ENCODE results near the gene RASL10B.
A peak's percentile ranks its signal among the peaks of the same experiment; 100 is the strongest.
"Not testable (repeated sequence)": the region's sequence is repeated elsewhere in the genome, so short reads cannot be mapped to it uniquely, and the experiment has no call there.

The RASL10B gene

DNA sequence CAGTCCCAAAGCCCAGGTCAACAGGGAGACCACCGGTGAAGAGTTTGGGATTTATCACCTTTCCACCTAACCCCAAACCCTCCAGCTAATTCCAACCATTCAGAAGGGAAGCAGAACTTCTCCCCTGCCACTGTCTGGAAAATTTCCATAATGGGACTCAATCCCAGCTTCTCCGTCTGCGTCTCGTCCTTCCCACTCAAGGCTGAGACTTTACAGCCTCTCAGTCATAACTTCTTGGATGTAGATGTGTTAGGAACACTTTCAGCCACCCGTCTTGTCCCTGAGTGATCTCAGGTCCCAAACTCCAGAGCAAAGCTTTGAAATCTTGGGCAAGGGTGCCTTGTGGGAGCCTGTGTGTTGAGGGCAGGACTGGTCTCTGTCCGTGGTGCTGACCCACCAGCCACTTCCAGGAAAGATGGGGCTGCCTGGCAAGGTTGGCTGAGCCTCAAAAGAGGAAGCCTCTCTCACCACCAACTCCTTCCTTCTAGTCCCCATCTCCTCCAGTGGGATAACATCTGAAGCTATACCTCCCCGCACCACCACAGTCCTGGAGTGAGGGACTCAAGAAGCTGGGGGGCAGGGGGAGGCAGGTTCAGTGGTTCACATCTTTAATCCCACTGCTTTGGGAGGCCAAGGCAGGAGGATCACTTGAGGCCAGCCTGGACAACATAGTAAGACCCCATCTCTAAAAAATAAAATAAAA lies 12.3 kb downstream of the RASL10B start:
- DNase-seq, result no peak

DNA sequence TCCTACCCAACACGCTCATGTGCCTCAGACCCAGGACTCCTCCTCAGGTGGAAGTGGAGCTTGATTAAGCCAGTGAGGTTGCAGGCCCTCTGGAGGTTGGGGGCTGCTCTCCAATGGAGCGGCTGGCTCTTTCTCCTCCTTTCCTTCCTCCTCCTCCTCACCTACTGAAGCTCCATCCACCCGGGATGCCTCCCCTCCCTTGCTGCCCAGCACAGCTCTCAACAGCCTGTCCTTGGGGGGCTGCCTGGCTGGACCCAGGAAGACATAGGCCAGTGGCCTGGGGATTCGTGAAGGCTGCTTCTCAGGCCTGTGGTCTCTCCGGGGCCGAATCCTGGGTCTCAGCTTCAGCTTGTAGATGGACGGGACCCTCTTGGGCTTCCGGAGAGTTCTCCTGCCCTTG lies 13.4 kb downstream of the RASL10B start:
- DNase-seq, result no peak

DNA sequence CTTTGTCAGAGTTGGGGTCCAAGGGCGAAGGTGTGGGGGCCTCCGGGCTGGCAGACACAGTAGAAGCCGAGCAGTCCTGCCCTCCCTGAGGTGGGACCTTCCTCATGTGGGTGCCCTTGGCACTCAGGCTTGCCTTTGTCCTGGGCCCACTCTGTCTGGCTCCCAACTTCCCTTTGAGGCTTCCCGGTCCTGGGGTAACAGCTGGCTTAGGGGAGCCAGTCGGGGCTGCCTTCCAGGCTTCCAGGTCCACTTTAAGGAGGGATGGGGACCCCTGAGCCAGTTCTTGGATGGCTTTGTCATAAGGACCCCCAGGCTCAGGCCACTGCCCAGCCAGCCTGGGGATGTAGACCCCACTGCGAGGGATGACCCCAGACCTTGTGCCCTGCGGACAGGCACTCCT lies 13.8 kb downstream of the RASL10B start:
- no peak for DNase-seq

DNA sequence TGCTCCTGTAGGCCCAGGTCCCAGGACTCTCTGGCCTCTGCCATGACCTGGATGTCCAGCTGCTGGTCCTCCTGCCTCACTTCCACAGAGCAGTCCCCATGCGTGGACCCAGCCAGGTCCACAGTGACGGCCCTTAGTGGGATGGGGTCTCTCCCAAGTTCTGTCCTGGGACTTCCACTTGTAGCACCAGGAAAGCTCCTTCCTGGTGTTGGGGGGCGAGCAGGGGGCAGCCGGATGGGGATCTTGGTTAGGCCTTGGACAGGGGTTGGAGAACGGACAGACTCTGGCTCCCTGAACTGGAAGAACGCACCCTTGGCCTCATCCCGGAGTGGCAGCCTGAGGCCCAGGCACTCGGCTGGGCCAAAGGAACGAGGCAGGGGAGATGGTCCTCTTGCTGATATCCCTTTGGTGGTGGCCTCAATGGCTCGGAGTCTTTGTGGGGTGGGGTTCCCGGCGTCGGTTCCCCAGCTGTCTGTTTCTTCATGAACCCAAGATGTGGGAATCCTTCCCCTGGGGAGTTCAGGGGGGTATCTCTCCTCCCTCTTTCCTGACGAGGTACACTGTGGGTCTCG lies 14.4 kb downstream of the RASL10B start:
- no peak for DNase-seq

GRCh38 chr17:35747540-35748017 lies 16.1 kb downstream of the RASL10B start:
- DNase-seq, result peak; percentile 84

- no peak for DNase-seq
Measured at GRCh38 chr17:35748341-35748841, 17.0 kb downstream of the RASL10B start.

DNA sequence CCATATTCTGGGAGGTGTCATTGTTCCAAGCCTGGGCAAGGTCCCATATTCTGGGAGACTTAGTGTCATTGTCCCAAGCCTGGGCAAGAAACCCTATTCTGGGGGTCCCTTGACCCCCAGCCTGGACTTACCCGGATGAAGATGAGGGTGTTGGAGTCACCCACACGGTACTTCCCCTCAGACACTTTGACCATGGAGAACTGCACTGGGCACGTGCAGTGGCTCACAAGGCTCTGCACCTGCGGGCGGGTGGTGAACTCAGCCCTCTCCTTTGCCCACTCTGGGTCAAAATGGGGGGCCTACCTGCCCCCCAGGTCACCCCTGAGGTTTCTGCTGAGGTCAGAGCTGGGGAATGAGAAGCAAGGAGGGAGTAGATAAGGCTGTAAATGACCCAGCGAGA lies 17.5 kb downstream of the RASL10B start:
- DNase-seq, result no peak

DNA sequence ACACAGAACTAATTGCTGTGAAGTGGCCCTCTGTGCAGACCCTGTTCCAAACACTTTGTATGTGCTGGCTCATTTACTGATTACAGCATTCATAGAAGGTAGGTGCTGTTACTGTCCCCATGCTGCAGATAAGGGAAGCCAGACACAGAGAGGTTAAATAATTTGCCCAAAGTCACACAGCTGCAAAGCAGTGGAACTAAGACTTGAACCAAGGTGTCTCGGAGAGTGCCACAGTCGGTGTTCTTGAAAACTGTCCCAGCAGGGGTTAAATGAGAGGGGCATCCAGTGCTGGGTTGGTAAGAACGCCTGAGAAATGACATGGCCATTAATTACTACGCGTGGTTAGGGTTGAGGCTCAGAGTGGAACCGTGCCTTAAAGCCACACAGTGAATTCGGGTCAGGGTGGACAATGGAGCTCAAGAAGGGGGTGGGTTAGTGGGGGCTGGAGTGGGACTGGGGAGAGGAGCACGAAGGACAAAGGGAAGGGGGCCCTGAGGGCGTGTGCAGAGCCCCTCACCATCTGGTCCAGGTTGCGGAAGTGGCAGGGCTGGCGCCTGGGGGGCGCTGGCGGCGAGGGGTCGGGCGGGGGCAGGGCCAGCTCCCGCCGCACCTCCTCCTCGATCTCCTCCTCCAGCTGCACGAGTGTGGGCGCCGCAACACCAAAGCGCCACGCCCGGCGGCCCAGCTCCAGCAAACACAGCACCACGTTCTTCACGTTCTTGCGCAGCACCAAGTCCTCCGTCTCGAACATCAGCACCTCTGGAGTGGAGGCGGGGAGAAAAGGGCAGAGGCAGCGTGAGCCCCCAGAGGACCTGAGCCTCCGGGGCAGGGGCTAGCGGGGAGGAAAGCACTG lies 18.3 kb downstream of the RASL10B start:
- DNase-seq, result no peak

GRCh38 chr17:35750526-35751395 lies 19.3 kb downstream of the RASL10B start:
- DNase-seq, result no peak

GRCh38 chr17:35751541-35751940 lies 20.1 kb downstream of the RASL10B start:
- not testable (repeated sequence) for DNase-seq

GRCh38 chr17:35752471-35752870 lies 21.0 kb downstream of the RASL10B start:
- DNase-seq, result no peak

DNA sequence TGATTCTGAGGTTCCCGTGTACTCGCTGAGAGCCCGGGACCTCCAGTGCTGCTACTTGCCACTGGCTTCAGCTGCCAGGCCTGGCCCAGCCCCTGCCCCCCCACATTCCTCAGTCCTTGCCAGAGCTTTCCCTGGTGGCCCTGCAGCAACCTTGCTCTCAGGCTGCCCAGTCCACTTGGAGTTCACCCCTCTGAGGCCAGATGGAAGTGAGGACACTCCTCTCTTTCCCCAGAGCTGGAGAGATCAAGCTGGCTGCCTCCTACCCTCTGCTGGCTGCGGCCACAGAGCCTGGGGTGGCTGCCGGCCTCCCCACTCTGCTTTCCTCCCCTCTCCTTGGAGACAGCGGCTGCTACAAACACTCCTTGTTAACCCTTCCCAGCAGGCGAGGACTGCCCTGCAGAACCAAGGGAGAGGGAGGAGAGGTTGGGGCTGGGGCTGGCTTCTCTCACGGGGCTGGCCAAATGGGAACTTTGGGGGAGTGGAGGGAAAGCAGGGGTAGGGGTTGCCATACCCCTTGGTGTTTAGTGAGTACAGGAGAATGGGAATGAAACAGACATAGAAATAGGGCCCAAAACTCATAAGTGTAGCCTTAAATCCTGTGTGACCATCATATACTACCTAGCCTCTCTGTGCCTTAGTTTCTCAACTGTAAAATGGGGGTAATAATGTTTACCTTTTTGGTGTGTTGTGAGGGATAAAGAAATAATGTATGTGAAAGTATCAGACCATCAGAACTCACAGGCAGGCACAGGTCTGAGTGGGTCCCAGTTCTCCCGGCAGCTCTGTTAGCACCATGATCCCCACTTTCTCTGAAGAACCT lies 21.7 kb downstream of the RASL10B start, which contains the start of gene GAS2L2:
TSS of gene GAS2L2 (minus strand) at position 295 of the 820 bp plus-strand sequence. CDS start 389 bp downstream, outside the sequence.
- no peak for DNase-seq

DNA sequence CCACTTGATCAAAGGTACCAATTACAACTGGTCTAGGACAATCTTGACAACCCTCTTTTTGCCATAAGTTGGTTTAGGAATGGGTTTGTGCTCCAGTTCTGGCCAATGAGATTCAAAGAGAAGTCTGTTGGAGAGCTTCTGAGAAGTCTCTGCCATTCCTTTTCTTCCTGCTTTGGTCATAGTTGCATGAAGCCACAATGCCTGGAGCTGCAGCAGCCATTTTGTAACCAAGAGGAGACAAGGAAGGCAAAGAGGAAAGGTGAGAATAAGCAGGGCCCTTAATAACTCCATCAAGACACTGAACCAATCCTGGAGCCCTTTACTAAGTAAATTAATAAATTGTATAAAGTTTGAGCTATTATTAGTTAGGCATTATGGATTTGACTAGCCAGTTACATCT lies 25.8 kb downstream of the RASL10B start:
- DNase-seq, result no peak

DNA sequence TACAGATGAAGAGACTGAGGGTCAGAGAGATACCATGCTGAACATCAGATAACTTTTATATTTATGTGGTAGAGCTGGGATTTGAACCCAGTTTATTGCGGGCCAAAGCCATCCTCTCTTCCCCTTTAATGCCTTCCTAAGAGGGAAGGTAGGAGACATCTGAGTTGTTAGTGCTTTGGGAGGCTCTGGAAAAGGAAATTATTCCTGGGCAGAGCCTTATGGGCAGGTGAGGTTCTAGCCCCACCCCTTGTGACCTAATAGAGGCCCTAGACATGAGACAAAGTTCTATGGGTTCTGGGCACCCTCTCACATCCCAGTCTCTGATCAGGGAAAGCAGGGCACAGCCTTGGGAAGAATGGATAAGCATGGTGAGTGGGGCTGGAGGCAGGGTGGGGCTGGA lies 29.1 kb downstream of the RASL10B start, which contains the start of gene C17orf50:
TSS of gene C17orf50 (plus strand) at position 301 of the 400 bp plus-strand sequence. CDS start at position 356, 55 bp downstream.
- no peak for DNase-seq

DNA sequence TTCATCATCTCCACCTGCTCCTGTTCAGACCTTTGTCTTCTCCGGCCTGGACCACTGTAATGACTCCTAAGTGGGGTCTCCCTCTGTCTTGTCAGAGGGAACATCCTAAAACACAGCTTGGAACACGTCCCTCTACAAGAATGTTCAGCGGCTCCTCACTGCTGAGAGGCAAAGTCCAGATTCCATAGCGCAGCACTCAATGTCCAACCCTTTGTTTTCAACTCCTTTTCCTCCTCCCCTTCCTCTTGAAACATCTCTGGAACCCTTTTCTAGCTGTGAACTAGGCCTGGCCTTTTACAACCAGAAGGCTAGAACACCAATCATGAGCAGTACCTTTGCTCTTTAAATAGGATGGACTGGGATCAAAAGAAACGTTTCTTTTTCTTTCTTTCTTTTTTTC lies 30.2 kb downstream of the RASL10B start:
- DNase-seq, result no peak

GRCh38 chr17:35763767-35764122 lies 32.3 kb downstream of the RASL10B start:
- no peak for DNase-seq

DNA sequence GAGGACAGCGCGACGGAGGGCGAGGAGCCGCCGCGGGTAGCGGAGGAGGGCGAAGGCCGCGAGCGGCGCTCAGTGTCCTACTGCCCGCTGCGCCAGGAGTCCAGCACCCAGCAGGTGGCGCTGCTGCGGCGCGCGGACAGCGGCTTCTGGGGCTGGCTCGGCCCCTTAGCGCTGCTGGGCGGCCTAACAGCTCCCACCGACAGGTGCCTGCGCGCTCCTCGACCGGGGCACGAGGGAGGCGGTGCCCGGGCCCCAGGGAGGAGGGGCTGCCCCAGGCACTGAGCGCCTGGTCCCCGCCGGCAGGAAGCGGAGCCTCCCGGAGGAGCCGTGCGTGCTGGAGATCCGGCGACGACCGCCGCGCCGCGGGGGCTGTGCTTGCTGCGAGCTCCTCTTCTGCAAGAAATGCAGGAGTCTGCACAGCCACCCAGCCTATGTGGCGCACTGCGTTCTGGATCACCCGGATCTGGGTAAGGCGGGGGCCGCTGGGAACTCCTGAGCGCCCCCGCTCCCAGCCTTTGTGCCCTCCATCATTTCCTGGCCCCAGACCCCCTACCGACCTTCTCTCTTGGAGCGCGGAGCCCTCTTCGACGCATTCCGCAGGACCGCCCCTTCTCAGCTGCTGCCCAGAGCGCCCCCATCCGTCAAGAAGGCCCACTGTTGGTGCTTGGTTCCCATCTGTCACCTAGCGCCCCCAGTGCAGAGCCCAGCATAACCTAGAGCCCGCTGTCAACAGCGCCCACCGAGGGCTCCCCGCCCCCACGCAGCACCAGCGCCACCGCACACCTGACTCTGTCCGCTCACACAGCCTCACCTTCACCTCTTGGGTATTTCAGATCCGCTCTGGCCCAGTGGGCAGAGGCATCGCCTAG lies 32.9 kb downstream of the RASL10B start:
- peak; percentile 91 for DNase-seq

DNA sequence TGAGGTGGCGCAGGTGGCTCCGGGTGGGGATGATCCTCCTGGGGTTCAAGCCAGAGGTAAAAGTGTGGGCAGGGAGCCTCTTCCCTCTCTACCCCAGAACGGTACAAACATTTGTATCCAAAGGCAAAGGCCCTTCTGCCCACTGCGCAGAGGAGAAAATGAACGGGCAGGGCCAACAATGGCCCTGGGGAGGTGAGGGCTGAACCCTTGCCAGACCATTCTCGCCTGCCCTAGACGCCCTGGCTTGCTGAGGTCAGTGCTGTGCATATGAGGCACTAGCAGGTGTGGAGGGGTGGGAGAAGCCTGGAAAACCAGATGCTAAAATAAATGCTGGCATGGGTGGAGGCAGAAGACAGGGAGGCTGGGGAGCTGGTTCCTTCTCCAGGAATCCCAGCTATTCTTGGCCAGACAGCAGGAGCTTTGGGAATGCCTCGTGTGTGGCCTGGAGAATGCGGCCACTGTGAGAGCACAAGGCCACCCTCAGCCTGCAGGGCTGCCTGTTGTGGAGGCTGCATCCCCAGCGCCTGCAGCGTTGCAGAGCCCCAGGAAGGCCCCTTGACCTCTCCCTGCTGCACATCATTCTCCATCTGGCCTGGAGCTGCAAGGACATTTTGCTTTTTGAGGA lies 33.8 kb downstream of the RASL10B start:
- DNase-seq, result no peak

- DNase-seq, result no peak
Measured at GRCh38 chr17:35765756-35766488, 34.5 kb downstream of the RASL10B start.
